VCaP (cell line): Measurements from ENCODE around the gene TMEM120B.
A peak's percentile ranks its signal among the peaks of the same experiment; 100 is the strongest.

ENCODE experiments used
- H3K27ac ChIP-seq: fragments of 450-650 bp; 2 replicates; pipeline ENCODE4 v1.5.1; 2017
- TF ChIP-seq, protein P1 (sequence below): fragments of 450-650 bp; conservative IDR thresholded peaks from 2 replicates; pipeline ENCODE4 v1.5.1; 2017; ENCODE audit warnings: mild to moderate bottlenecking, moderate library complexity

Gene TMEM120B

DNA sequence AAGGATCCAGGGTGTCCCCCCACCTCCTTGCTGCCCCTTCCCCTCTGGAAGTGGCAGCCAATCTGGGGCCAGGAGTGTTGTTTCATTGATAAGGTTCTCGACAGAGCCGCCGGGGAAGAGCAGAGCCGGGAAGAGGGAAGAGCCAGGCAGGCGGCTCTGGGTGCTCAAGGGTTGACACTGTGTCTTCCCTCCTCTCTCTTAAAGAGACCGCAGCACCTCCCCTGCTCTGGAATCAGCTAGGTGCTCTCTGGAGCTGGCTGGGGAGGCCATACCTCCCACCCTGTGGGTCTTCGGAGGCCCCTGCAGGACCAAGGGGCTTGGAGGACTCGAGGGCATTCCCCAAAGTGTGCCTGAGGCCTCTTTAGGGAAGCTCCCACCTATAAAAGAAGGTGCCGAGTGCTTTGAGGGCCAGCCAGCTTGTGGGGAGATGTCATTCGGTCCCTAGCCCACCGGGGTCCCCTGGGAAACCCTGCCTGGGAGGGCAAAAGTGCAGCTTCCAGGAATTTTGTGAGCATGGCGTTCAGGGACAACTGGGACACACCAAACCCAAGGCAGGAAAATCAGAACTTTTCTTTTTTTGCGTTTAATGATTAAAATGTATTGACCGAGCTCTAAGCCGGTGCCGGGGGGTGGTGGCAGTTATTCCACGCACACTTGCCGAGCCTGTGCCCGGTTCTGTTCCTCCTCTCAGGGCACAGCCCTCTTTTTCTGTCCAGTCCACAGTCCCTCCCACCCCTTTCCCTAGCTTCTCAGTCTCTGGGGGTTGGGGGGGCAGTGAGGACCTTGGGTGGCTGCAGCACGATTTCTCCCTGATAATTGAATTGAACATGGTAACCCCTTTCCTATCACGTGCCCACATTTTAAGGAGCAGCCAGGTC lies 94.2 kb downstream of the TMEM120B start:
- H3K27ac ChIP-seq = peak overlapping the region; percentile 100
- TF ChIP-seq, protein P1, sequence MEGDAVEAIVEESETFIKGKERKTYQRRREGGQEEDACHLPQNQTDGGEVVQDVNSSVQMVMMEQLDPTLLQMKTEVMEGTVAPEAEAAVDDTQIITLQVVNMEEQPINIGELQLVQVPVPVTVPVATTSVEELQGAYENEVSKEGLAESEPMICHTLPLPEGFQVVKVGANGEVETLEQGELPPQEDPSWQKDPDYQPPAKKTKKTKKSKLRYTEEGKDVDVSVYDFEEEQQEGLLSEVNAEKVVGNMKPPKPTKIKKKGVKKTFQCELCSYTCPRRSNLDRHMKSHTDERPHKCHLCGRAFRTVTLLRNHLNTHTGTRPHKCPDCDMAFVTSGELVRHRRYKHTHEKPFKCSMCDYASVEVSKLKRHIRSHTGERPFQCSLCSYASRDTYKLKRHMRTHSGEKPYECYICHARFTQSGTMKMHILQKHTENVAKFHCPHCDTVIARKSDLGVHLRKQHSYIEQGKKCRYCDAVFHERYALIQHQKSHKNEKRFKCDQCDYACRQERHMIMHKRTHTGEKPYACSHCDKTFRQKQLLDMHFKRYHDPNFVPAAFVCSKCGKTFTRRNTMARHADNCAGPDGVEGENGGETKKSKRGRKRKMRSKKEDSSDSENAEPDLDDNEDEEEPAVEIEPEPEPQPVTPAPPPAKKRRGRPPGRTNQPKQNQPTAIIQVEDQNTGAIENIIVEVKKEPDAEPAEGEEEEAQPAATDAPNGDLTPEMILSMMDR = no peak

DNA sequence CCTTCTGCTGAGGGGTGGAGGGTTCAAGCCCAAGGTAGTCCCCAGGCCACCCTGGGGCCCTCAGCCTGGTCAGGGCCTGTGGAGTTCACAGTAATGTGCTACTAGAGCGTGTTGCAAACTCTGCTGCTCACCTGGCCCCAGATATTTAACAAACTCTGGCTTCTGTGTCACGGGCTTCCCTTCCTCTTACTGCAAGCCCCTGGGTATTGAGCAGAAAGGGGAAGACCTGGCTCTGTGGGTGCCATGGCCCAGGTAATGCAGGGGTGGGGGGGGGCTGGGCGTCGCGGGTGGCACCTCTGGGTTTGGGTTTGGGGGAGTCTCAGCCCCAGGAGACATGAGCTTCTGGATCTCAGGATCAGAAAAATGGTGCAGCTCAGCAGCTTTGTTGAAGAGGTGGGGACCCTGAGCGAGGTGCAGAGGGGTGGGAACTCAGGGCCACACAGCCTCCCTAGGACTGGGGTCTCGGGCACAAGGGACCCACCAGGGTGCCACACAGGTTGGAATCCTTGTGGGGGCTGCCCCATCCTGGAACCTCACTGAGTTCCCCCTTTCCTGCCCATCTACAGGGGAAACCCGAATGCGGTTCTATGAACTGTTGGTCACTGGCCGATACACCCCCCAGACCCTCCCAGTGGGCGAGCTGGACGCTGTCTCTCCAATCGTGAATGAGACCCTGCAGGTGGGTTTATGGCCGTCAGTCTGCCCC lies 95.2 kb downstream of the TMEM120B start:
- TF ChIP-seq, protein P1 = no peak
- H3K27ac ChIP-seq = peak overlapping the region; percentile 100; the same call in 1 of the 2 replicates

DNA sequence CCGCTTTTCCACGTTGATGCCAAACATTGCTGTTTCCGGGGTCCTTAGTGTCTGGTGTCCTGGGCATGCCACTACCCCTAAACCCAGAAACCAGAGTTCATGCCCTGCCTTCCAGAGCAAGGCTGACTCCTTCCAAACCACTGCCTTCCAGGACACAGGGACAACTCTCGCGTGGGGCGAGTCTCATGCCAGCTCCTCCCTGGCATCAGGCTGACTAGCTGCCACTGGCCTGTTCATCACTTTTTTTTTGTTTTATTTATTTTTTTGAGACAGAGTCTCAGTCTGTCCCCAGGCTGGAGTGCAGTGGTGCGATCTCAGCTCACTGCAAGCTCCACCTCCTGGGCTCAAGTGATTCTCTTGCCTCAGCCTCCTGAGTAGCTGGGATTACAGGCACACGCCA lies 96.1 kb downstream of the TMEM120B start:
- no peak overlapping the region; the same call in 1 of the 2 replicates for H3K27ac ChIP-seq

DNA sequence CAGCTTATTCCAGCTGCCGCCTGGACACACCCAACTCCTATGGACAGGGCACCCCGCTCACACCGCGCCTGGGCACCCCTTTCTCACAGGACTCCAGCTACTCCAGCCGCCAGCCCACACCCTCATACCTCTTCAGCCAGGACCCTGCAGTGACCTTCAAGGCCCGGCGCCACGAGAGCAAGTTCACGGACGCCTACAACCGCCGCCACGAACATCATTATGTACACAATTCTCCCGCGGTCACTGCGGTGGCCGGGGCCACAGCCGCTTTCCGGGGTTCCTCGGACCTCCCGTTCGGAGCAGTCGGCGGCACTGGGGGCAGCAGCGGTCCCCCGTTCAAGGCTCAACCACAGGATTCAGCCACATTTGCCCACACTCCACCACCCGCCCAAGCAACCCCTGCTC lies 97.2 kb downstream of the TMEM120B start:
- TF ChIP-seq, protein P1 = no peak
- peak overlapping the region; percentile 83; the same call in 1 of the 2 replicates for H3K27ac ChIP-seq

More for the DNA sequence above, 96.1 kb downstream of the TMEM120B start:
- TF ChIP-seq, protein P1 = no peak

DNA sequence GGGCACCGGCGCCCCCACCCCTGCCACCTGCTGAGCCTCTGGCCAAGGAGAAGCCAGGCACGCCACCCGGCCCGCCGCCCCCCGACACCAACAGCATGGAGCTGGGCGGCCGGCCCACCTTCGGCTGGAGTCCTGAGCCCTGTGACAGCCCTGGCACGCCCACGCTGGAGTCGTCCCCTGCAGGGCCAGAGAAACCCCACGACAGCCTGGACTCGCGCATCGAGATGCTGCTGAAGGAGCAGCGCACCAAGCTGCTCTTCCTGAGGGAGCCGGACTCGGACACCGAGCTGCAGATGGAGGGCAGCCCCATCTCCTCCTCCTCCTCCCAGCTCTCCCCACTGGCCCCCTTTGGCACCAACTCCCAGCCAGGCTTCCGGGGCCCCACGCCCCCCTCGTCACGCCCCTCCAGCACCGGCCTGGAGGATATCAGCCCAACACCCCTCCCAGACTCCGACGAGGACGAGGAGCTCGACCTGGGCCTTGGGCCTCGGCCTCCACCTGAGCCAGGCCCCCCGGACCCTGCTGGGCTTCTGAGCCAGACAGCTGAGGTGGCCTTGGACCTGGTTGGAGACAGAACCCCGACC lies 97.8 kb downstream of the TMEM120B start:
- peak overlapping the region; percentile 83 for H3K27ac ChIP-seq
- TF ChIP-seq, protein P1 = no peak

- TF ChIP-seq, protein P1 = no peak
These were observed 98.4 kb downstream of the TMEM120B start for GRCh38 chr12:121810833-121811433.

More at GRCh38 chr12:121810833-121811433, 98.4 kb downstream of the TMEM120B start:
- H3K27ac ChIP-seq = peak overlapping the region; percentile 83
